WTC11 (cell line): Measurements from ENCODE around the gene FAM43A. TPM values are rescaled to one million over a fixed set of nuclear protein-coding genes. Genes with fewer than 3 reads are reported as not detected.

Experiments used
- ATAC-seq: fragments of 200-7000 bp; cut with Tn5 transposase; 2 replicates; pipeline ENCODE4 v1.10.0; 2021; ENCODE audit warnings: mild to moderate bottlenecking, moderate library complexity
- CTCF ChIA-PET: fragments of 300-600 bp; sonication (Branson Sonifier 250); formaldehyde crosslinking; loops from one replicate; lab custom pipeline; 2021; ENCODE audit warnings: antibody characterized with exemption; lab: Charles Lee
- POLR2A ChIA-PET: fragments of 350-600 bp; sonication (Branson Sonifier 250); formaldehyde crosslinking; loops from one replicate; lab custom pipeline; 2021; ENCODE audit warnings: antibody characterized with exemption; lab: Charles Lee
- DNase-seq: peaks from one replicate; pipeline ENCODE4 v3.0.0; 2021; ENCODE audit warnings: low spot score
- H3K27ac Mint-ChIP-seq: 2 replicates; pipeline ENCODE4 v1.8.0; 2021; ENCODE audit warnings: mixed read lengths
- H3K27me3 Mint-ChIP-seq: 2 replicates; pipeline ENCODE4 v1.8.0; 2021; ENCODE audit warnings: low read depth, mild to moderate bottlenecking, moderate library complexity, mixed read lengths
- H3K36me3 Mint-ChIP-seq: 2 replicates; pipeline ENCODE4 v1.8.0; 2021; ENCODE audit warnings: mixed read lengths
- H3K4me1 Mint-ChIP-seq: 2 replicates; pipeline ENCODE4 v1.8.0; 2022; ENCODE audit warnings: mixed read lengths
- H3K4me3 Mint-ChIP-seq: 2 replicates; pipeline ENCODE4 v1.8.0; 2021; ENCODE audit warnings: mild to moderate bottlenecking, moderate library complexity, mixed read lengths
- H3K9me3 Mint-ChIP-seq: 2 replicates; pipeline ENCODE4 v1.8.0; 2021; ENCODE audit warnings: mixed read lengths
- CTCF ChIP-seq: fragments of 200-600 bp; IDR thresholded peaks from 2 replicates; pipeline ENCODE4 v1.8.0; 2022; ENCODE audit warnings: antibody characterized with exemption
- ELF4 ChIP-seq: sonication (generic); formaldehyde crosslinking; IDR thresholded peaks from 2 replicates; pipeline ENCODE4 v1.8.1; 2022; ENCODE audit warnings: low read depth, mild to moderate bottlenecking, moderate library complexity, missing genetic modification reagents
- FOXJ3 ChIP-seq: sonication (generic); formaldehyde crosslinking; IDR thresholded peaks from 2 replicates; pipeline ENCODE4 v1.9.0; 2021; ENCODE audit warnings: missing genetic modification reagents, mild to moderate bottlenecking, borderline replicate concordance
- GABPB1 ChIP-seq: sonication (generic); formaldehyde crosslinking; IDR thresholded peaks from 2 replicates; pipeline ENCODE4 v1.8.1; 2023; ENCODE audit warnings: mild to moderate bottlenecking, missing genetic modification reagents
- IRF2 ChIP-seq: sonication (generic); formaldehyde crosslinking; IDR thresholded peaks from 2 replicates; pipeline ENCODE4 v1.8.0; 2022; ENCODE audit warnings: low read depth, missing genetic modification reagents, borderline replicate concordance
- JUN ChIP-seq: sonication (generic); formaldehyde crosslinking; IDR thresholded peaks from 2 replicates; pipeline ENCODE4 v1.8.0; 2023; ENCODE audit warnings: mild to moderate bottlenecking, missing genetic modification reagents
- NFATC4 ChIP-seq: fragments of 250-450 bp; sonication (Bioruptor Pico); IDR thresholded peaks from 2 replicates; pipeline ENCODE4 v1.9.0; 2021; ENCODE audit warnings: mild to moderate bottlenecking
- RELA ChIP-seq: sonication (generic); formaldehyde crosslinking; IDR thresholded peaks from 2 replicates; pipeline ENCODE4 v1.8.1; 2022; ENCODE audit warnings: missing genetic modification reagents, mild to moderate bottlenecking, borderline replicate concordance
- SOX15 ChIP-seq: fragments of 250-450 bp; sonication (Bioruptor Pico); IDR thresholded peaks from 2 replicates; pipeline ENCODE4 v1.9.0; 2021; ENCODE audit warnings: mild to moderate bottlenecking
- SP1 ChIP-seq: sonication (generic); formaldehyde crosslinking; conservative IDR thresholded peaks from 2 replicates; pipeline ENCODE4 v1.8.1; 2022; ENCODE audit warnings: missing genetic modification reagents
- TEAD1 ChIP-seq: sonication (generic); formaldehyde crosslinking; IDR thresholded peaks from 2 replicates; pipeline ENCODE4 v1.8.0; 2022; ENCODE audit warnings: mild to moderate bottlenecking, missing genetic modification reagents
- TEAD4 ChIP-seq: sonication (generic); formaldehyde crosslinking; IDR thresholded peaks from 2 replicates; pipeline ENCODE4 v1.8.0; 2022; ENCODE audit warnings: mild to moderate bottlenecking, missing genetic modification reagents
- ZNF121 ChIP-seq: sonication (generic); formaldehyde crosslinking; IDR thresholded peaks from 2 replicates; pipeline ENCODE4 v1.8.0; 2023; ENCODE audit warnings: missing genetic modification reagents
- ZNF138 ChIP-seq: sonication (generic); formaldehyde crosslinking; conservative IDR thresholded peaks from 2 replicates; pipeline ENCODE4 v1.8.1; 2022; ENCODE audit warnings: mild to moderate bottlenecking, moderate library complexity, missing genetic modification reagents
- ZNF416 ChIP-seq: fragments of 250-450 bp; sonication (Bioruptor Pico); IDR thresholded peaks from 2 replicates; pipeline ENCODE4 v1.9.0; 2021; ENCODE audit warnings: mild to moderate bottlenecking, inconsistent platforms
- ZNF425 ChIP-seq: fragments of 250-450 bp; sonication (Bioruptor Pico); conservative IDR thresholded peaks from 2 replicates; pipeline ENCODE4 v1.9.0; 2021; ENCODE audit warnings: mild to moderate bottlenecking
- ZNF671 ChIP-seq: fragments of 250-450 bp; sonication (Bioruptor Pico); IDR thresholded peaks from 2 replicates; pipeline ENCODE4 v1.8.0; 2021; ENCODE audit warnings: mild to moderate bottlenecking
- ZSCAN18 ChIP-seq: fragments of 250-450 bp; sonication (Bioruptor Pico); IDR thresholded peaks from 2 replicates; pipeline ENCODE4 v2.1.2; 2022; ENCODE audit warnings: mild to moderate bottlenecking, moderate library complexity
- total RNA-seq: library from RNA; stranded (reverse); gene quantifications from 3 replicates; pipeline ENCODE4 v1.2.3, GENCODE V29; 2021

The FAM43A gene
- total RNA-seq, 1 experiment from 2014 or later, result 2.6 TPM

- no peak overlapping the region for H3K27ac Mint-ChIP-seq
- no peaks in the 10 kb centered on the region for H3K4me1 Mint-ChIP-seq
- no peak for DNase-seq
- H3K27me3 Mint-ChIP-seq, result no peaks in the 10 kb centered on the region
- peaks cover 41% of the 10 kb centered on the region for H3K36me3 Mint-ChIP-seq
- no peaks in the 10 kb centered on the region for H3K9me3 Mint-ChIP-seq
- CTCF ChIA-PET, result interaction anchor here (1.2 kb wide), 1 partner anchor 23 kb away, joined by 3 read pairs; no protein-coding TSS in a partner anchor
- no peak overlapping the region for H3K4me3 Mint-ChIP-seq
- ATAC-seq, result no peak
- POLR2A ChIA-PET, result no interaction called here
- TF ChIP-seq IRF2 (CRISPR knock-in tag) (no peak), ZNF671 (no peak)
These were observed 20.8 kb upstream of the FAM43A start for GRCh38 chr3:194664857-194665256.

- Mint-ChIP-seq H3K4me3 (no peak overlapping the region), H3K4me1 (peaks cover 6% of the 10 kb centered on the region), H3K27ac (peak overlapping the region; percentile 67; the same call in 1 of the 2 replicates), H3K36me3 (peaks cover 41% of the 10 kb centered on the region), H3K9me3 (no peaks in the 10 kb centered on the region), H3K27me3 (no peaks in the 10 kb centered on the region)
- no peak for TF ChIP-seq FOXJ3
- no peak for TF ChIP-seq ZNF416
- TF ChIP-seq SP1 (CRISPR knock-in tag), result no peak
- no peak for TF ChIP-seq JUN
- no peak for TF ChIP-seq GABPB1 (CRISPR knock-in tag)
- no peak for TF ChIP-seq NFATC4 (CRISPR knock-in tag)
- TF ChIP-seq ZNF425 (CRISPR knock-in tag), result no peak
- ATAC-seq (no peak), DNase-seq (no peak)
- ChIA-PET CTCF (no interaction called here), POLR2A (no interaction called here)
These were observed 18.3 kb upstream of the FAM43A start for GRCh38 chr3:194667363-194667762.

DNA sequence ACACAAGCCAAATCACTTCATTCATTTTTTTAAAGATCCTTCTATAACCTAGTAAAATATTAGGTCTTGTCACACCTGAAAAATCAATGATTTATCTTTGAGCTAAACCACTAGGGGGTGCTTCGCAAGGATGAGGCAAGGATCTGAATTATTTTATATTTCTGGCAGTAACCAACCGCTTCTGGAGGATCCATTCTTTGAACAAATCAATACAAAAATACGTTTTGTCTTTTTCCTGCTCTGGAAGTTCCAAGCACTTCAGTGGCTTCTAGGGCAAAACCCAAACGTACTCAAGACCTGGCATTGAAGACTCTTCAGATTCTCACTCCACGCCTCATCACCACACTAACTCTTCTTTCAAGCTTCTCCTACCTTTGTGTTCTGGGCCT lies 14.2 kb upstream of the FAM43A start:
- Mint-ChIP-seq H3K4me3 (peak overlapping the region; percentile 100), H3K36me3 (peaks cover 20% of the 10 kb centered on the region), H3K27ac (peak overlapping the region; percentile 98), H3K9me3 (no peaks in the 10 kb centered on the region), H3K27me3 (peaks cover 22% of the 10 kb centered on the region), H3K4me1 (peaks cover 9% of the 10 kb centered on the region)
- ATAC-seq (no peak), DNase-seq (no peak)
- ChIA-PET POLR2A (interaction anchor here (0.6 to 1.8 kb wide), 5 partner anchors 11 to 1214 kb away, joined by 3 to 9 read pairs (median 5); no protein-coding TSS in a partner anchor), CTCF (interaction anchor here (0.6 to 3.9 kb wide), 39 partner anchors 10 to 600 kb away, joined by 3 to 61 read pairs (median 4); partner anchors contain the start of genes FAM43A, TMEM44 and XXYLT1)
- TF ChIP-seq ZNF121 (CRISPR knock-in tag), result no peak
- peak; percentile 37 for TF ChIP-seq CTCF

DNA sequence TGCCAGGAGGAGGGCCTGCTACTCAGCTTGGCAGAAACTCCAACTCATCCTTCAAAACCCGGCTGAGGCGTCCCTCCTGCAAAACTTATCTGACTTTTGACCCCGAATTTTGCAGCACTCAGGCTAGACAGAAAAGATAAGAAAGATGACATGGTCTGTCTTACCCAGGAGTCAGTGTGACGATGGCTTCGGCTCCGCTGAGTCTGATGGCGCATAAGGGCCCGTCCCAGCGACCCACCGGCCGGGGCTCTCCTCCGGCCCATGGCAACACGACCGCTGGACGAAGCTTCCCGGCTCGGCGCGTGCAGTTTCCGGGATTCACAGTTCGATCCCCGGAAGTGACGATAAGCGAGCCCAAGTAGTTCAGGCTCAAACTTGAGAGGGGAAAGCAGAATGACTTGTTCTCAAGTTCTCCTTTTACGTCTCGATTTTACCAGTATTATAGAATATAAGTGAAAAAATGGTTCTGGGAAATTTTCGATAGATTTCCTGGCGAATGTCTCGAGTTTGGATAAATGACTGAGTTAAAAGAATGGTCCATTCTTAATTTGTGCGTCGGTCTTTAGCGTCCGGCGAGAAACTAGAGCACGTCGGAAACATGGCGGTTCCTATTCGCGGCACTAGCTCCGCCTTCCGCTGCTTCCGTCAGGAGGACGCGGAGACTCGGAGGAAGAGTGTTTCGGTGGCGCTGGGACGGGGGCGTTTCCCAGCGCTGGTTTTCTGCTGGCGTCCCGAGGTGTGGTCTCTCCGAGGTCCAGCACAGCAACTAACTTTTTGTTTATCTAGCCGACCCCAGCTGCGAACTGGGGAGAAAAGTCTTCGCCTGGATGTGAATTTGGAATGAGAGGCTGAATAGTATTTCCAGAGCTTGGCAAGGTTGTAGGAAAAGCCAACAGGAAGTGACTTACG lies 13.5 kb upstream of the FAM43A start, which contains the start of gene LSG1:
LSG1 (minus strand) TSS at position 292 of the 909 bp plus-strand sequence; CDS start at position 263, 29 bp downstream.
- Mint-ChIP-seq H3K27ac (peak within 1 kb of the TSS; percentile 98), H3K27me3 (peaks cover 24% of the 10 kb centered on the region), H3K36me3 (peaks cover 19% of the 10 kb centered on the region), H3K4me1 (peaks cover 9% of the 10 kb centered on the region), H3K4me3 (peak within 1 kb of the TSS; percentile 100), H3K9me3 (no peaks in the 10 kb centered on the region)
- ATAC-seq (peak; percentile 98), DNase-seq (peak; percentile 87)
- CTCF ChIA-PET, result interaction anchor here (0.6 to 3.9 kb wide), 42 partner anchors 10 to 599 kb away, joined by 3 to 61 read pairs (median 4); partner anchors contain the start of genes FAM43A, TMEM44 and XXYLT1
- POLR2A ChIA-PET, result interaction anchor here (0.7 to 1.8 kb wide), 5 partner anchors 11 to 1215 kb away, joined by 3 to 9 read pairs (median 3); no protein-coding TSS in a partner anchor
- no peak for TF ChIP-seq RELA (CRISPR knock-in tag)
- TF ChIP-seq ZNF425 (CRISPR knock-in tag), result no peak
- TF ChIP-seq TEAD4 (CRISPR knock-in tag), result no peak
- no peak for TF ChIP-seq ZSCAN18 (CRISPR knock-in tag)
- no peak for TF ChIP-seq ZNF138 (CRISPR knock-in tag)
- TF ChIP-seq ELF4, result no peak
- TF ChIP-seq SOX15 (CRISPR knock-in tag), result no peak
- TF ChIP-seq TEAD1 (CRISPR knock-in tag), result peak; percentile 54; the same call in 1 of the 2 replicates
